ENCODE data around the gene TMEM255B.
"Not testable (repeated sequence)": the region's sequence is repeated elsewhere in the genome, so short reads cannot be mapped to it uniquely, and the experiment has no call there.

Gene TMEM255B

GRCh38 chr13:113758651-113759524 is at the start of gene TMEM255B:
Gene TMEM255B, plus strand, starts transcription at chr13:113759226. Its CDS starts 44 bp downstream, at chr13:113759270.
- DNase-seq: peak; percentile 74

- no peak for DNase-seq
These were observed 36.1 kb upstream of the TMEM255B start for GRCh38 chr13:113722921-113723320.

- DNase-seq: no peak
These were observed 35.5 kb upstream of the TMEM255B start for GRCh38 chr13:113723410-113724015.

- DNase-seq: no peak
These were observed 34.8 kb upstream of the TMEM255B start for GRCh38 chr13:113724016-113724758.

GRCh38 chr13:113724780-113725315 is 34.2 kb upstream of the TMEM255B start:
- DNase-seq: peak; percentile 94

- DNase-seq: not testable (repeated sequence)
These were observed 33.5 kb upstream of the TMEM255B start for GRCh38 chr13:113725329-113726105.

GRCh38 chr13:113726106-113726821 is 32.8 kb upstream of the TMEM255B start:
- DNase-seq: peak; percentile 58

GRCh38 chr13:113726961-113727411 is 32.0 kb upstream of the TMEM255B start:
- no peak for DNase-seq

GRCh38 chr13:113728571-113729054 is 30.4 kb upstream of the TMEM255B start:
- DNase-seq: no peak

GRCh38 chr13:113729187-113730019 is 29.6 kb upstream of the TMEM255B start:
- no peak for DNase-seq

- no peak for DNase-seq
These were observed 28.8 kb upstream of the TMEM255B start for GRCh38 chr13:113730258-113730691.

GRCh38 chr13:113730831-113731191 is 28.2 kb upstream of the TMEM255B start:
- DNase-seq: no peak

- no peak for DNase-seq
These were observed 27.5 kb upstream of the TMEM255B start for GRCh38 chr13:113731192-113732175.

- DNase-seq: no peak
These were observed 26.7 kb upstream of the TMEM255B start for GRCh38 chr13:113732176-113732960.

- DNase-seq: no peak
These were observed 25.8 kb upstream of the TMEM255B start for GRCh38 chr13:113732961-113733950.

- DNase-seq: no peak
These were observed 24.8 kb upstream of the TMEM255B start for GRCh38 chr13:113734099-113734825.

- DNase-seq: no peak
These were observed 24.2 kb upstream of the TMEM255B start for GRCh38 chr13:113734826-113735125.
